GM18861 (cell line): ENCODE data around the gene GP9.
"Not testable (repeated sequence)": the region's sequence is repeated elsewhere in the genome, so short reads cannot be mapped to it uniquely, and the experiment has no call there.

Experiments
- ATAC-seq: cut with Tn5 transposase; IDR thresholded peaks from one replicate; pipeline ENCODE4 v1.9.1; 2021; ENCODE audit not compliant: unreplicated experiment

Gene GP9

GRCh38 chr3:129106866-129107565, 46.4 kb downstream of the GP9 start:
- ATAC-seq = no peak

- no peak for ATAC-seq
These were observed 47.2 kb downstream of the GP9 start for GRCh38 chr3:129107793-129108192.

- ATAC-seq = not testable (repeated sequence)
These were observed 50.6 kb downstream of the GP9 start for GRCh38 chr3:129111076-129111780.
